Measurements from ENCODE around the gene WDFY2.

- TF ChIP-seq CTCF (conservative IDR thresholded peaks at IDR 0.05) (no peak), EZH2 (IDR thresholded peaks at IDR 0.05; ENCODE audit: low read depth) (no peak)
Measured at GRCh38 chr13:51801631-51802099, 217.4 kb downstream of the WDFY2 start.

Data from PC-9 (cell line).